Activated CD8-positive, alpha-beta memory T cell treated with anti-CD3 and anti-CD28 coated beads, Interleukin-2, amount 10 ng/mL, durations not matched to agents 7 days and 5 days (primary cell): ENCODE measurements around the gene HTR3E. TPM values are rescaled to one million over a fixed set of nuclear protein-coding genes. Genes with fewer than 3 reads are reported as not detected.
"Not testable (repeated sequence)": the region's sequence is repeated elsewhere in the genome, so short reads cannot be mapped to it uniquely, and the experiment has no call there.

Source experiments
- ATAC-seq: fragments of 150-1000 bp; cut with Tn5 transposase; one replicate; pipeline ENCODE4 v1.10.0; 2021; ENCODE audit warnings: moderate library complexity
- CTCF ChIA-PET: fragments of 350-600 bp; sonication (Branson Sonifier 250); formaldehyde crosslinking; loops from one replicate; lab custom pipeline; 2021; ENCODE audit warnings: antibody characterized with exemption; lab: Charles Lee
- DNase-seq: peaks from one replicate; pipeline ENCODE4 v3.0.0-alpha.2; 2020
- H3K27ac Mint-ChIP-seq: one replicate; pipeline ENCODE4 v1.8.0; 2021; ENCODE audit warnings: mild to moderate bottlenecking, mixed read lengths
- H3K27me3 Mint-ChIP-seq: one replicate; pipeline ENCODE4 v1.8.0; 2021; ENCODE audit warnings: mixed read lengths
- H3K36me3 Mint-ChIP-seq: one replicate; pipeline ENCODE4 v1.8.0; 2021; ENCODE audit warnings: mild to moderate bottlenecking, mixed read lengths
- H3K4me1 Mint-ChIP-seq: one replicate; pipeline ENCODE4 v1.8.0; 2021; ENCODE audit warnings: mixed read lengths
- H3K4me3 Mint-ChIP-seq: one replicate; pipeline ENCODE4 v1.8.0; 2021; ENCODE audit warnings: mild to moderate bottlenecking, moderate library complexity, mixed read lengths
- H3K9me3 Mint-ChIP-seq: one replicate; pipeline ENCODE4 v1.8.0; 2022; ENCODE audit warnings: low read depth, mixed read lengths
- total RNA-seq, 2 experiments: library from RNA; stranded (reverse); gene quantifications; one replicate each; pipeline ENCODE4 v1.2.3, GENCODE V29; 2021

Gene HTR3E
- total RNA-seq, 2 experiments from 2014 or later: not detected

GRCh38 chr3:184148076-184148475 is 51.2 kb downstream of the HTR3E start:
- H3K36me3 Mint-ChIP-seq: peaks cover 14% of the 10 kb centered on the region
- H3K27ac Mint-ChIP-seq: no peak overlapping the region
- H3K9me3 Mint-ChIP-seq: no peaks in the 10 kb centered on the region
- peaks cover 4% of the 10 kb centered on the region for H3K4me1 Mint-ChIP-seq
- ATAC-seq (no peak), DNase-seq (no peak)
- H3K27me3 Mint-ChIP-seq: no peaks in the 10 kb centered on the region
- H3K4me3 Mint-ChIP-seq: no peak overlapping the region
- CTCF ChIA-PET: interaction anchor here (1.1 kb wide), 1 partner anchor 130 kb away, joined by 3 read pairs; the partner anchor contains the start of gene ABCC5

- Mint-ChIP-seq H3K4me1 (peaks cover 6% of the 10 kb centered on the region), H3K27me3 (no peaks in the 10 kb centered on the region), H3K36me3 (peaks cover 11% of the 10 kb centered on the region), H3K4me3 (no peak overlapping the region), H3K27ac (no peak overlapping the region), H3K9me3 (no peaks in the 10 kb centered on the region)
- CTCF ChIA-PET: interaction anchor here (0.7 kb wide), 1 partner anchor 134 kb away, joined by 3 read pairs; no protein-coding TSS in a partner anchor
- DNase-seq (no peak), ATAC-seq (no peak)
Measured at GRCh38 chr3:184149123-184149522, 52.3 kb downstream of the HTR3E start.

- H3K9me3 Mint-ChIP-seq, H3K4me3 Mint-ChIP-seq, H3K4me1 Mint-ChIP-seq, DNase-seq, CTCF ChIA-PET, H3K27me3 Mint-ChIP-seq, ATAC-seq: not testable (repeated sequence)
- H3K27ac Mint-ChIP-seq: peak overlapping the region; percentile 1
- peaks cover 10% of the 10 kb centered on the region for H3K36me3 Mint-ChIP-seq
Measured at GRCh38 chr3:184149770-184150169, 52.9 kb downstream of the HTR3E start.

GRCh38 chr3:184154885-184155643 is 58.2 kb downstream of the HTR3E start, which contains the start of gene DVL3:
Gene DVL3 (plus strand): TSS chr3:184155377. CDS start chr3:184155636, 259 bp downstream.
- Mint-ChIP-seq H3K27me3 (no peaks in the 10 kb centered on the region), H3K36me3 (peaks cover 2% of the 10 kb centered on the region), H3K27ac (peak within 1 kb of the TSS; percentile 74), H3K9me3 (no peaks in the 10 kb centered on the region), H3K4me3 (peak within 1 kb of the TSS; percentile 92), H3K4me1 (peaks cover 28% of the 10 kb centered on the region)
- DNase-seq: peak; percentile 55
- CTCF ChIA-PET: interaction anchor here (0.6 to 2.1 kb wide), 8 partner anchors 9 to 558 kb away, joined by 3 to 9 read pairs (median 4); partner anchors contain the start of genes AP2M1, EEF1AKMT4 and EIF2B5
- ATAC-seq: peak; percentile 82

GRCh38 chr3:184155644-184156521 is 59.0 kb downstream of the HTR3E start:
- Mint-ChIP-seq H3K9me3 (no peaks in the 10 kb centered on the region), H3K27me3 (no peaks in the 10 kb centered on the region), H3K36me3 (peaks cover 2% of the 10 kb centered on the region), H3K4me3 (peak overlapping the region; percentile 92), H3K27ac (peak overlapping the region; percentile 74), H3K4me1 (peaks cover 33% of the 10 kb centered on the region)
- CTCF ChIA-PET: interaction anchor here (0.6 to 2.1 kb wide), 8 partner anchors 8 to 557 kb away, joined by 3 to 9 read pairs (median 4); partner anchors contain the start of genes AP2M1, EEF1AKMT4 and EIF2B5
- DNase-seq: peak; percentile 66
- peak; percentile 57 for ATAC-seq

GRCh38 chr3:184156522-184156955 is 59.7 kb downstream of the HTR3E start:
- DNase-seq: no peak
- H3K27ac Mint-ChIP-seq: peak overlapping the region; percentile 74
- peak overlapping the region; percentile 92 for H3K4me3 Mint-ChIP-seq
- ATAC-seq: no peak
- H3K9me3 Mint-ChIP-seq: no peaks in the 10 kb centered on the region
- peaks cover 2% of the 10 kb centered on the region for H3K36me3 Mint-ChIP-seq
- H3K4me1 Mint-ChIP-seq: peaks cover 33% of the 10 kb centered on the region
- CTCF ChIA-PET: interaction anchor here (1.5 to 2.1 kb wide), 4 partner anchors 10 to 93 kb away, joined by 3 to 7 read pairs (median 6); partner anchors contain the start of genes AP2M1 and EEF1AKMT4
- H3K27me3 Mint-ChIP-seq: no peaks in the 10 kb centered on the region

Other genes with a start within 250 kb of the HTR3E start
- 10 to 100 TPM; 48.2 to 62.3 TPM for gene PARL, start 212.2 kb upstream of the HTR3E start, total RNA-seq
- 10 to 100 TPM; 21.2 to 26.5 TPM for gene ABCC5, start 79.2 kb upstream of the HTR3E start, total RNA-seq
- gene HTR3D, start 65.3 kb upstream of the HTR3E start, total RNA-seq: not detected
- not detected for gene HTR3C, start 44.0 kb upstream of the HTR3E start, total RNA-seq
- 10 to 100 TPM; 52.2 to 61.6 TPM for gene EIF2B5, start 38.3 kb downstream of the HTR3E start, total RNA-seq
- 10 to 100 TPM; 42.6 to 44.2 TPM for gene DVL3, start 58.3 kb downstream of the HTR3E start, total RNA-seq
- 100 to 1,000 TPM; 218 to 230 TPM for gene AP2M1, start 77.8 kb downstream of the HTR3E start, total RNA-seq
- 10 to 100 TPM; 57.6 to 60.2 TPM for gene ABCF3, start 89.1 kb downstream of the HTR3E start, total RNA-seq
- not detected for gene VWA5B2, start 132.5 kb downstream of the HTR3E start, total RNA-seq
- 10 to 100 TPM; 38.7 to 48.2 TPM for gene ALG3, start 151.9 kb downstream of the HTR3E start, total RNA-seq
- gene EEF1AKMT4, start 152.6 kb downstream of the HTR3E start, total RNA-seq: 1 to 10 TPM; 4.1 to 6.7 TPM
- under 1 TPM; 0.20 to 0.37 TPM for gene CAMK2N2, start 164.5 kb downstream of the HTR3E start, total RNA-seq
- not detected for gene ECE2, start 179.0 kb downstream of the HTR3E start, total RNA-seq
- gene PSMD2, start 202.2 kb downstream of the HTR3E start, total RNA-seq: 100 to 1,000 TPM; 193 to 258 TPM
- gene EIF4G1, start 217.5 kb downstream of the HTR3E start, total RNA-seq: 100 to 1,000 TPM; 348 to 471 TPM
- 1 to 10 TPM; 3.1 to 4.5 TPM for gene FAM131A, start 240.5 kb downstream of the HTR3E start, total RNA-seq